IMR-90 (cell line): ENCODE measurements around the gene SAMD4B. TPM values are rescaled to one million over a fixed set of nuclear protein-coding genes. Genes with fewer than 3 reads are reported as not detected.

Experiments
- ATAC-seq: fragments of 200-7000 bp; cut with Tn5 transposase; 2 replicates; pipeline ENCODE4 v1.9.1; 2020; ENCODE audit warnings: low read depth, mild to moderate bottlenecking, moderate library complexity
- BruUV-seq: library from RNA; stranded (reverse); fragments of 400-500 nt; replicated peaks from 2 replicates; lab custom pipeline; 2021; lab: Mats Ljungman, UMichigan
- CTCF ChIA-PET: fragments of 300-600 bp; formaldehyde crosslinking; extraction: SDS; loops from one replicate; lab custom pipeline; 2021; ENCODE audit warnings: antibody characterized with exemption; lab: Yijun Ruan, JAX
- POLR2A ChIA-PET: fragments of 300-600 bp; sonication (Branson Sonifier 250); formaldehyde crosslinking; loops from one replicate; lab custom pipeline; 2022; ENCODE audit warnings: antibody characterized with exemption; ENCODE audit not compliant: unreplicated experiment; lab: Charles Lee
- DNase-seq: peaks from one replicate; pipeline ENCODE4 v3.0.0; 2013
- H2AFZ ChIP-seq: replicated peaks from 2 replicates; pipeline ENCODE3; 2013; ENCODE audit warnings: low read length, mild to moderate bottlenecking; ENCODE audit not compliant: poor library complexity
- H2AK5ac ChIP-seq: 2 replicates; pipeline ENCODE4 v1.6.1; 2013; ENCODE audit warnings: low read depth, low read length, inconsistent platforms
- H2AK9ac ChIP-seq: replicated peaks from 2 replicates; pipeline ENCODE3; 2013; ENCODE audit warnings: mild to moderate bottlenecking, low read depth, low read length, moderate library complexity; ENCODE audit not compliant: poor library complexity
- H2BK120ac ChIP-seq: 2 replicates; pipeline ENCODE4 v1.6.1; 2013; ENCODE audit warnings: low read depth, low read length, inconsistent platforms
- H2BK15ac ChIP-seq: 3 replicates; pipeline ENCODE4 v1.6.1; 2013; ENCODE audit warnings: low read depth, low read length, inconsistent platforms
- H2BK20ac ChIP-seq: 2 replicates; pipeline ENCODE4 v1.6.1; 2013; ENCODE audit warnings: low read depth, mild to moderate bottlenecking, inconsistent platforms, low read length, moderate library complexity
- H2BK5ac ChIP-seq: 2 replicates; pipeline ENCODE4 v1.6.1; 2013; ENCODE audit warnings: mild to moderate bottlenecking, low read depth, low read length, inconsistent platforms; ENCODE audit not compliant: poor library complexity, severe bottlenecking
- H3K14ac ChIP-seq: replicated peaks from 2 replicates; pipeline ENCODE4 v1.6.1; 2013; ENCODE audit warnings: low read depth, low read length, inconsistent platforms
- H3K18ac ChIP-seq: 2 replicates; pipeline ENCODE4 v1.6.1; 2013; ENCODE audit warnings: low read depth, low read length, control low read depth
- H3K23ac ChIP-seq: 2 replicates; pipeline ENCODE4 v1.6.1; 2013; ENCODE audit warnings: low read depth, low read length, inconsistent platforms
- H3K27ac ChIP-seq: 2 replicates; pipeline ENCODE4 v1.5.1; 2013; ENCODE audit warnings: mild to moderate bottlenecking, control low read depth, low read length; ENCODE audit not compliant: insufficient read depth
- H3K27me3 ChIP-seq: 2 replicates; pipeline ENCODE4 v1.6.1; 2013; ENCODE audit warnings: low read length; ENCODE audit not compliant: control insufficient read depth, insufficient read depth
- H3K36me3 ChIP-seq: 2 replicates; pipeline ENCODE4 v1.6.1; 2013; ENCODE audit warnings: low read length, mixed read lengths; ENCODE audit not compliant: control insufficient read depth, insufficient read depth
- H3K4ac ChIP-seq: 2 replicates; pipeline ENCODE4 v1.6.1; 2013; ENCODE audit warnings: low read depth, low read length, inconsistent platforms
- H3K4me1 ChIP-seq: 2 replicates; pipeline ENCODE4 v1.6.1; 2013; ENCODE audit warnings: low read length, mixed read lengths; ENCODE audit not compliant: control insufficient read depth, insufficient read depth
- H3K4me2 ChIP-seq: 2 replicates; pipeline ENCODE4 v1.6.1; 2013; ENCODE audit warnings: low read depth, mild to moderate bottlenecking, control low read depth, low read length, moderate library complexity
- H3K4me3 ChIP-seq: 2 replicates; pipeline ENCODE4 v1.5.1; 2013; ENCODE audit warnings: low read depth, mild to moderate bottlenecking, control low read depth, low read length, moderate library complexity; ENCODE audit not compliant: insufficient read depth
- H3K56ac ChIP-seq: 2 replicates; pipeline ENCODE4 v1.6.1; 2013; ENCODE audit warnings: low read length, inconsistent platforms; ENCODE audit not compliant: insufficient read depth; ENCODE audit errors: extremely low read depth
- H3K79me1 ChIP-seq, 2 experiments: 2 replicates each; pipeline ENCODE4 v1.6.1; 2013; ENCODE audit warnings: low read length in 2 of 2, inconsistent platforms in 1 of 2, low read depth in 1 of 2
- H3K9ac ChIP-seq: 2 replicates; pipeline ENCODE4 v1.6.1; 2013; ENCODE audit warnings: low read depth, low read length, control low read depth
- H3K9me1 ChIP-seq: 2 replicates; pipeline ENCODE4 v1.6.1; 2013; ENCODE audit warnings: low read length, inconsistent platforms; ENCODE audit not compliant: insufficient read depth
- H3K9me3 ChIP-seq: 2 replicates; pipeline ENCODE4 v1.6.1; 2013; ENCODE audit warnings: low read length; ENCODE audit not compliant: control insufficient read depth, insufficient read depth
- H4K20me1 ChIP-seq: 2 replicates; pipeline ENCODE4 v1.6.1; 2013; ENCODE audit warnings: low read length, inconsistent platforms; ENCODE audit not compliant: insufficient read depth
- H4K5ac ChIP-seq: 2 replicates; pipeline ENCODE4 v1.6.1; 2013; ENCODE audit warnings: mild to moderate bottlenecking, low read depth, low read length, control low read depth
- H4K8ac ChIP-seq, 2 experiments: 2 replicates each; pipeline ENCODE4 v1.6.1; 2013; ENCODE audit warnings: low read depth in 2 of 2, low read length in 2 of 2, control low read depth in 1 of 2, inconsistent platforms in 1 of 2
- H4K91ac ChIP-seq: 2 replicates; pipeline ENCODE4 v1.6.1; 2013; ENCODE audit warnings: low read depth, low read length, inconsistent platforms; ENCODE audit not compliant: insufficient read depth
- MAFK ChIP-seq: IDR thresholded peaks from 2 replicates; pipeline ENCODE4 v1.6.1; 2012; ENCODE audit warnings: low read depth, low read length, improper control_type of control experiment
- MXI1 ChIP-seq: IDR thresholded peaks from 2 replicates; pipeline ENCODE4 v1.6.1; 2012; ENCODE audit warnings: low read depth, mild to moderate bottlenecking, low read length, moderate library complexity, borderline replicate concordance
- WGBS, 2 experiments: methylation state at CpG; one replicate each; pipeline versions ENCODE4 v1.1.5 to v1.1.7; 2013; ENCODE audit warnings: missing lambda C conversion rate in 2 of 2; ENCODE audit not compliant: insufficient read length in 1 of 2; ENCODE audit errors: extremely low coverage in 2 of 2; 5-methylcytosine and 5-hydroxymethylcytosine counted together
- dilution Hi-C: fragments of 300-500 bp; cut with HindIII; formaldehyde crosslinking; loops from one replicate; pipeline ENCODE4 v1.14.3; 2018; ENCODE audit warnings: low sequenced_read_pairs; ENCODE audit not compliant: unreplicated experiment
- in situ Hi-C: fragments of 300-500 bp; cut with MboI; formaldehyde crosslinking; loops from 3 replicates; pipeline ENCODE4 v1.14.3; 2019; ENCODE audit warnings: low sequenced_read_pairs, inconsistent platforms, mixed read lengths
- intact Hi-C: fragments of 100-400 bp; cut with micrococcal nuclease; formaldehyde crosslinking; loops from 2 replicates; pipeline ENCODE4 v1.10.0; 2022
- polyA plus RNA-seq, 3 experiments: library from polyadenylated mRNA; depleted of rRNA; stranded (reverse); fragments of >200 nt; gene quantifications; 2 replicates each; pipeline ENCODE4 v1.2.3, GENCODE V29; 2012; ENCODE audit warnings: low replicate concordance in 1 of 3
- total RNA-seq: library from RNA; depleted of rRNA; stranded (reverse); fragments of >200 nt; gene quantifications from 2 replicates; pipeline ENCODE4 v1.2.3, GENCODE V29; 2012

Gene SAMD4B
- total and polyA plus RNA-seq, 2 of the 4 experiments (the other 2 are of a cell fraction) = 18.3 to 97.2 TPM

DNA sequence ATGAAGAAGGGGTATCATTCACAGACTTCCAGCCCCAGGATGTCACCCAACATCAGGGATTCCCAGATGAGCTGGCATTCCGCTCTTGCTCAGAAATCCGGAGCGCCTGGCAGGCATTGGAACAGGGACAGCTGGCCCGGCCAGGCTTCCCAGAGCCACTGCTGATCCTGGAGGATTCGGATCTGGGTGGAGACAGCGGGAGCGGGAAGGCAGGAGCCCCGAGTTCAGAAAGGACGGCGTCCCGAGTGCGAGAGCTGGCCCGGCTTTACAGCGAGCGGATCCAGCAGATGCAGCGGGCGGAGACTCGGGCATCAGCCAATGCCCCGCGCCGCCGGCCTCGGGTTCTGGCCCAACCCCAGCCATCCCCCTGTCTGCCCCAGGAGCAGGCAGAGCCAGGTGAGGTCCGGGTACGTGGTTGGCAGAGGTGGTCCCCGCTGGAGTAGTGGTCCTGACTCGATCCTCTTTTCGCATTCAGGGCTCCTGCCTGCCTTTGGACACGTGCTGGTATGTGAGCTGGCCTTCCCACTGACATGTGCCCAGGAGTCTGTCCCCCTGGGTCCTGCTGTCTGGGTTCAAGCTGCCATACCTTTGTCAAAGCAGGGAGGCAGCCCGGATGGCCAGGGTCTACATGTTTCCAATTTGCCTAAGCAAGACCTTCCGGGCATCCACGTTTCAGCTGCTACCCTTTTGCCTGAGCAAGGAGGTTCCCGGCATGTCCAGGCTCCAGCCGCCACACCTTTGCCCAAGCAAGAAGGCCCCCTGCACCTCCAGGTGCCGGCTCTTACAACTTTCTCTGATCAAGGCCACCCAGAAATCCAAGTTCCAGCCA, 81.3 kb downstream of the SAMD4B start:
- no peak overlapping the region for H3K4me3 ChIP-seq
- no peak overlapping the region for H2BK5ac ChIP-seq
- BruUV-seq = no TSS peak
- peaks cover 11% of the 10 kb centered on the region for H3K9me1 ChIP-seq
- peaks cover 63% of the 10 kb centered on the region for H3K36me3 ChIP-seq
- H3K27me3 ChIP-seq = no peaks in the 10 kb centered on the region
- no peak overlapping the region for H2AFZ ChIP-seq
- peaks cover 16% of the 10 kb centered on the region for H4K20me1 ChIP-seq
- no peak overlapping the region for H2BK15ac ChIP-seq
- H4K5ac ChIP-seq = no peak overlapping the region
- H3K4ac ChIP-seq = no peak overlapping the region
- no peak overlapping the region for H2AK9ac ChIP-seq
- H3K56ac ChIP-seq = no peak overlapping the region
- DNase-seq (no peak), ATAC-seq (no peak)
- ChIA-PET POLR2A (interaction anchor here (0.6 kb wide), 1 partner anchor 17 kb away, joined by 8 read pairs; no protein-coding TSS in a partner anchor), CTCF (interaction anchor here (0.5 kb wide), 1 partner anchor 17 kb away, joined by 8 read pairs; no protein-coding TSS in a partner anchor)
- 89% methylated on average over 21 of the region's 35 CpGs; no CpG with 5 or more reads in 1 of the 2 experiments for WGBS, 2 experiments
- H2BK120ac ChIP-seq = no peak overlapping the region
- no peak overlapping the region for H2AK5ac ChIP-seq
- no peak overlapping the region for H3K14ac ChIP-seq
- dilution Hi-C loops = no loop called here
- in situ Hi-C loops = no loop called here
- H3K23ac ChIP-seq = no peak overlapping the region
- no peak overlapping the region for H3K18ac ChIP-seq
- H3K79me1 ChIP-seq = peaks cover 7 to 62% of the 10 kb centered on the region in 2 experiments
- no peak overlapping the region for H2BK20ac ChIP-seq
- no peak overlapping the region for H3K27ac ChIP-seq
- peaks cover 5% of the 10 kb centered on the region for H3K4me1 ChIP-seq
- H3K9me3 ChIP-seq = no peaks in the 10 kb centered on the region
- intact Hi-C loops = no loop called here
- H3K9ac ChIP-seq = no peak overlapping the region
- H4K8ac ChIP-seq = no peak overlapping the region
- no peak overlapping the region for H4K91ac ChIP-seq
- no peak overlapping the region for H3K4me2 ChIP-seq
- no peak for TF ChIP-seq MXI1
- TF ChIP-seq MAFK = no peak
